H1 (cell line): ENCODE results near the gene IP6K1. TPM values are rescaled to one million over a fixed set of nuclear protein-coding genes. Genes with fewer than 3 reads are reported as not detected.
"Not testable (repeated sequence)": the region's sequence is repeated elsewhere in the genome, so short reads cannot be mapped to it uniquely, and the experiment has no call there.

ENCODE experiments used
- CTCF ChIA-PET: fragments of 300-600 bp; sonication (Branson Sonifier 250); formaldehyde crosslinking; loops from one replicate; lab custom pipeline; 2021; ENCODE audit not compliant: partially characterized antibody; lab: Charles Lee
- POLR2A ChIA-PET: fragments of 300-600 bp; sonication (Branson Sonifier 250); formaldehyde crosslinking; loops from one replicate; lab custom pipeline; 2021; ENCODE audit warnings: inconsistent platforms; ENCODE audit not compliant: partially characterized antibody; lab: Charles Lee
- DNase-seq, 2 experiments: peaks; one replicate each; pipeline versions ENCODE4 v3.0.0 to v3.0.0-alpha.2; 2010 to 2022; ENCODE audit warnings: low spot score in 2 of 2, low read depth in 1 of 2, mixed read lengths in 1 of 2
- FAIRE-seq: peaks from 2 replicates; lab custom pipeline; 2011; peaks lifted over from hg19 to GRCh38; lab: Jason Lieb, UNC
- H2AFZ ChIP-seq: 2 replicates; pipeline ENCODE4 v1.8.1; 2012; ENCODE audit warnings: low read length, inconsistent platforms
- H2AK5ac ChIP-seq: 2 replicates; pipeline ENCODE4 v1.6.1; 2013; ENCODE audit warnings: low read depth, low read length
- H2BK120ac ChIP-seq: replicated peaks from 2 replicates; pipeline ENCODE3; 2013; ENCODE audit warnings: low read depth, low read length, inconsistent platforms
- H2BK12ac ChIP-seq: 2 replicates; pipeline ENCODE4 v1.6.1; 2013; ENCODE audit warnings: low read depth, low read length
- H2BK15ac ChIP-seq: 2 replicates; pipeline ENCODE4 v1.6.1; 2013; ENCODE audit warnings: low read length
- H2BK20ac ChIP-seq: 2 replicates; pipeline ENCODE4 v1.6.1; 2013; ENCODE audit warnings: low read length
- H2BK5ac ChIP-seq: 2 replicates; pipeline ENCODE4 v1.6.1; 2013; ENCODE audit warnings: low read depth, low read length
- H3K14ac ChIP-seq: 2 replicates; pipeline ENCODE4 v1.6.1; 2013; ENCODE audit warnings: inconsistent platforms; ENCODE audit not compliant: insufficient read length
- H3K18ac ChIP-seq: 2 replicates; pipeline ENCODE4 v1.6.1; 2013; ENCODE audit warnings: low read length; ENCODE audit errors: extremely low read depth
- H3K23ac ChIP-seq: 2 replicates; pipeline ENCODE4 v1.6.1; 2013; ENCODE audit warnings: inconsistent platforms; ENCODE audit not compliant: insufficient read length
- H3K23me2 ChIP-seq: 2 replicates; pipeline ENCODE4 v1.6.1; 2013; ENCODE audit warnings: low read depth, low read length
- H3K27ac ChIP-seq: 2 replicates; pipeline ENCODE4 v1.6.1; 2011; ENCODE audit warnings: low read depth, low read length, inconsistent platforms
- H3K27me3 ChIP-seq, 4 experiments: replicated peaks in 1 of 4; 1 replicate in 1 of 4; 2 replicates in 3 of 4; pipeline versions ENCODE4 v1.6.1 to v1.8.1; 2011 to 2013; ENCODE audit warnings: low read length in 3 of 4, mild to moderate bottlenecking in 3 of 4, inconsistent platforms in 2 of 4, mixed read lengths in 2 of 4, moderate library complexity in 1 of 4; ENCODE audit not compliant: control insufficient read depth in 3 of 4, insufficient read depth in 3 of 4; ENCODE audit errors: extremely low read depth in 1 of 4
- H3K36me3 ChIP-seq, 4 experiments: 2 replicates each; pipeline versions ENCODE4 v1.6.1 to v1.8.1; 2011 to 2013; ENCODE audit warnings: mild to moderate bottlenecking in 4 of 4, low read length in 3 of 4, moderate library complexity in 2 of 4, control low read depth in 1 of 4, inconsistent platforms in 1 of 4; ENCODE audit not compliant: insufficient read depth in 4 of 4, control insufficient read depth in 2 of 4
- H3K4ac ChIP-seq: replicated peaks from 2 replicates; pipeline ENCODE3; 2013; ENCODE audit warnings: low read length, low read depth, mixed read lengths, inconsistent platforms; ENCODE audit not compliant: insufficient read length
- H3K4me1 ChIP-seq, 4 experiments: replicated peaks in 1 of 4; 1 replicate in 1 of 4; 2 replicates in 3 of 4; pipeline versions ENCODE4 v1.6.1 to v1.8.1; 2011 to 2013; ENCODE audit warnings: low read length in 3 of 4, inconsistent platforms in 2 of 4, mixed read lengths in 1 of 4; ENCODE audit not compliant: insufficient read depth in 4 of 4, control insufficient read depth in 3 of 4
- H3K4me2 ChIP-seq, 2 experiments: 2 replicates each; pipeline versions ENCODE4 v1.6.1 to v1.8.1; 2011 to 2013; ENCODE audit warnings: low read depth in 2 of 2, low read length in 2 of 2, control low read depth in 1 of 2, inconsistent platforms in 1 of 2, mild to moderate bottlenecking in 1 of 2; ENCODE audit not compliant: insufficient read depth in 1 of 2
- H3K4me3 ChIP-seq, 4 experiments: fragments of 200-600, 300-600 bp in 1 of 4; sonication (generic), shearing (Covaris generic), sonication (Bioruptor Twin) in 1 of 4; 2 replicates each; pipeline versions ENCODE4 v1.5.1 to v1.8.1; 2011 to 2016; ENCODE audit warnings: low read length in 4 of 4, low read depth in 3 of 4, control low read depth in 2 of 4, inconsistent platforms in 2 of 4, mild to moderate bottlenecking in 2 of 4, mixed read lengths in 1 of 4, moderate library complexity in 1 of 4; ENCODE audit not compliant: insufficient read depth in 2 of 4; ENCODE audit errors: extremely low read depth in 1 of 4
- H3K56ac ChIP-seq: replicated peaks from 2 replicates; pipeline ENCODE3; 2013; ENCODE audit warnings: low read depth, mild to moderate bottlenecking, mixed read lengths, low read length, inconsistent platforms; ENCODE audit not compliant: insufficient read length
- H3K79me1 ChIP-seq: 2 replicates; pipeline ENCODE4 v1.6.1; 2013; ENCODE audit warnings: low read depth, low read length, control low read depth
- H3K79me2 ChIP-seq, 2 experiments: 2 replicates each; pipeline versions ENCODE4 v1.6.1 to v1.8.1; 2012 to 2013; ENCODE audit warnings: low read length in 2 of 2, mild to moderate bottlenecking in 2 of 2, inconsistent platforms in 1 of 2; ENCODE audit not compliant: insufficient read depth in 2 of 2, control insufficient read depth in 1 of 2
- H3K9ac ChIP-seq, 4 experiments: replicated peaks in 1 of 4; 1 replicate in 1 of 4; 2 replicates in 3 of 4; pipeline versions ENCODE4 v1.6.1 to v1.8.1; 2011 to 2013; ENCODE audit warnings: low read depth in 3 of 4, low read length in 3 of 4, control low read depth in 2 of 4, mild to moderate bottlenecking in 2 of 4, moderate library complexity in 2 of 4, inconsistent platforms in 1 of 4; ENCODE audit errors: extremely low read depth in 1 of 4
- H3K9me3 ChIP-seq, 2 experiments: 2 replicates each; pipeline versions ENCODE4 v1.6.1 to v1.8.1; 2012 to 2013; ENCODE audit warnings: mild to moderate bottlenecking in 2 of 2, moderate library complexity in 2 of 2, control low read depth in 1 of 2, inconsistent platforms in 1 of 2, low read depth in 1 of 2, low read length in 1 of 2, mixed read lengths in 1 of 2; ENCODE audit not compliant: insufficient read depth in 2 of 2
- H4K20me1 ChIP-seq, 2 experiments: replicated peaks in 1 of 2; 2 replicates each; pipeline versions ENCODE3 to v1.8.1; 2011 to 2013; ENCODE audit warnings: inconsistent platforms in 2 of 2, low read length in 2 of 2, mild to moderate bottlenecking in 1 of 2; ENCODE audit not compliant: insufficient read depth in 2 of 2, control insufficient read depth in 1 of 2
- H4K5ac ChIP-seq: 2 replicates; pipeline ENCODE4 v1.6.1; 2013; ENCODE audit warnings: low read length, low read depth, mixed read lengths, inconsistent platforms; ENCODE audit not compliant: insufficient read length
- H4K8ac ChIP-seq: 2 replicates; pipeline ENCODE4 v1.8.0; 2013; ENCODE audit warnings: mild to moderate bottlenecking, moderate library complexity, low read length, inconsistent platforms; ENCODE audit not compliant: insufficient read depth; ENCODE audit errors: extremely low read depth
- H4K91ac ChIP-seq: replicated peaks from 2 replicates; pipeline ENCODE3; 2013; ENCODE audit warnings: low read length, mixed read lengths, inconsistent platforms; ENCODE audit not compliant: insufficient read length
- HDAC6 ChIP-seq: IDR thresholded peaks from one replicate; pipeline ENCODE4 v1.7.1; 2012; ENCODE audit warnings: low read depth, mild to moderate bottlenecking, inconsistent platforms, low read length, moderate library complexity
- SIRT6 ChIP-seq: IDR thresholded peaks from one replicate; pipeline ENCODE4 v1.7.1; 2012; ENCODE audit warnings: low read length, inconsistent platforms
- SP1 ChIP-seq: IDR thresholded peaks from 2 replicates; pipeline ENCODE4 v1.6.1; 2011; ENCODE audit warnings: low read depth, low read length
- SP4 ChIP-seq: IDR thresholded peaks from 2 replicates; pipeline ENCODE4 v1.6.1; 2012; ENCODE audit warnings: low read length, inconsistent platforms
- WGBS, 2 experiments: shearing (Covaris generic) in 1 of 2; methylation state at CpG; one replicate each; pipeline versions ENCODE4 v1.1.6 to v1.1.7; 2013 to 2015; ENCODE audit warnings: low lambda C conversion rate in 2 of 2, mixed read lengths in 2 of 2, inconsistent platforms in 1 of 2, low coverage in 1 of 2, missing lambda C conversion rate in 1 of 2; ENCODE audit not compliant: insufficient replicate concordance in 2 of 2, insufficient coverage in 1 of 2, insufficient read length in 1 of 2; ENCODE audit errors: extremely low coverage in 1 of 2, missing lambda C conversion rate in 1 of 2; 5-methylcytosine and 5-hydroxymethylcytosine counted together
- polyA plus RNA-seq, 7 experiments: library from polyadenylated mRNA; depleted of rRNA in 3 of 7; stranded (reverse) in 5 of 7; unstranded in 2 of 7; fragments of >200 nt in 5 of 7; fragments of 200-250 nt in 2 of 7; gene quantifications; 1 replicate in 5 of 7; 2 replicates in 1 of 7; 4 replicates in 1 of 7; pipeline versions ENCODE4 v1.2.1 to v1.2.3, GENCODE V29; 2011 to 2013; ENCODE audit warnings: missing spikeins in 2 of 7, mixed read lengths in 2 of 7
- total RNA-seq: library from RNA; stranded (reverse); fragmentation: NEBNext Ultra II Directional; extraction: Animal tissue kit (Norgen Biotek cat#: 25700); gene quantifications from 2 replicates; pipeline ENCODE4 v1.2.1, GENCODE V29; 2021

Gene IP6K1
- total and polyA plus RNA-seq, 2 of the 8 experiments (the other 6 are each of a cell fraction or from before 2014, with no cell fraction given): 31.5 to 35.2 TPM

GRCh38 chr3:49750056-49750455 is 36.3 kb downstream of the IP6K1 start (continued):
- TF ChIP-seq SP4 (no peak), HDAC6 (no peak), SIRT6 (no peak), SP1 (no peak)

GRCh38 chr3:49748874-49749273 is 37.5 kb downstream of the IP6K1 start:
- POLR2A ChIA-PET: interaction anchor here (0.8 to 2.2 kb wide), 7 partner anchors 10 to 54 kb away, joined by 3 to 6 read pairs (median 3); partner anchors contain the start of genes AMIGO3, GMPPB and INKA1
- H2AFZ ChIP-seq, DNase-seq, H2BK12ac ChIP-seq, H3K9ac ChIP-seq, H2AK5ac ChIP-seq, H3K56ac ChIP-seq, H3K4ac ChIP-seq, H4K20me1 ChIP-seq, H3K18ac ChIP-seq, H3K27me3 ChIP-seq, H2BK20ac ChIP-seq, H2BK120ac ChIP-seq, H3K27ac ChIP-seq, H4K91ac ChIP-seq, H3K4me3 ChIP-seq, H4K8ac ChIP-seq, H3K4me1 ChIP-seq, H3K14ac ChIP-seq, H3K79me1 ChIP-seq, H4K5ac ChIP-seq, H3K23me2 ChIP-seq, H3K36me3 ChIP-seq, H3K9me3 ChIP-seq, H2BK15ac ChIP-seq, H2BK5ac ChIP-seq, H3K4me2 ChIP-seq, FAIRE-seq, H3K23ac ChIP-seq: not testable (repeated sequence)
- 99% methylated on average over 5 of the region's 5 CpGs; no CpG with 5 or more reads in 1 of the 2 experiments for WGBS, 2 experiments
- H3K79me2 ChIP-seq: peaks cover 0 to 29% of the 10 kb centered on the region in 2 experiments; a peak in 2 of 4 replicates
- CTCF ChIA-PET: interaction anchor here (0.9 to 1.2 kb wide), 4 partner anchors 10 to 176 kb away, joined by 3 to 4 read pairs (median 4); no protein-coding TSS in a partner anchor
